T-helper 2 cell treated with Interferon-gamma antibody and Interleukin-4, amounts not matched to agents 5 μg/mL and 100 μg/mL, for 36 hours (primary cell): ENCODE results near the gene SAMD3.
"Not testable (repeated sequence)": the region's sequence is repeated elsewhere in the genome, so short reads cannot be mapped to it uniquely, and the experiment has no call there.

ENCODE experiments used
- DNase-seq: peaks from one replicate; pipeline ENCODE4 v3.0.0; 2021; ENCODE audit warnings: low spot score
- H3K27ac Mint-ChIP-seq: one replicate; pipeline ENCODE4 v1.8.0; 2021; ENCODE audit warnings: mild to moderate bottlenecking, mixed read lengths
- H3K27me3 Mint-ChIP-seq: one replicate; pipeline ENCODE4 v1.8.0; 2021; ENCODE audit warnings: low read depth, mixed read lengths
- H3K36me3 Mint-ChIP-seq: one replicate; pipeline ENCODE4 v1.8.0; 2021; ENCODE audit warnings: low read depth, mixed read lengths
- H3K4me1 Mint-ChIP-seq: one replicate; pipeline ENCODE4 v1.8.0; 2021; ENCODE audit warnings: low read depth, mixed read lengths
- H3K4me3 Mint-ChIP-seq: one replicate; pipeline ENCODE4 v1.8.0; 2022; ENCODE audit warnings: mild to moderate bottlenecking, moderate library complexity, mixed read lengths
- H3K9me3 Mint-ChIP-seq: one replicate; pipeline ENCODE4 v1.8.0; 2021; ENCODE audit warnings: mixed read lengths

Gene SAMD3

DNA sequence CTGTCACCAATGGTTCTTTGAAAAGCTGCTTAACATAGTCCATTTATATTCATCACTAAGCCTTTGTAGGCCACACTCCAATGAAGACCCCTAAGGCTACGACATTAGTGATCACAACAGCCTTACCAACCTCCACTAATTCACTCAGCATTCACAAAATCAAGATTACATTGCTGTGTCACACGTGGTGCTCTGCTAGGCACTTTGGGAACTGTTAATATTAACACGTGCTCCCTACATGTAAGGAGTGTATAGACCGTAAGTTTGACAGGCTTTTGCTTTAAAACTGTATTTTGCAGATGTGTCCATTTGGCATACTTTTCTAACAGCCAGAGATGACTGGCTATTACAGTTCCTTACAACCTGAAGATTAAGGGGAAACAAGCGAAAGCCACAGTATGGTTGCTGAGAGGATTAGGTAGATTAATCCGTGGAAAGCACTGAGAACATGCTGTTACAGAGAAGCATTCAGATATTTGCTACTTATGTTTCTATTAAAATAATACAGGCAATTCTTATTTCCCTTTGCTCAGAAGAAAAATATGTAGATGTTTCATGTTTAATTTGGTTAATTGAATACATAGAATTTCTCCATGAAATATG is 69.7 kb downstream of the SAMD3 start:
- peaks cover 55% of the 10 kb centered on the region for H3K36me3 Mint-ChIP-seq
- peaks cover 5% of the 10 kb centered on the region for H3K9me3 Mint-ChIP-seq
- DNase-seq, result no peak
- no peak overlapping the region for H3K4me3 Mint-ChIP-seq
- H3K27ac Mint-ChIP-seq, result no peak overlapping the region
- H3K27me3 Mint-ChIP-seq, result no peaks in the 10 kb centered on the region
- peaks cover 4% of the 10 kb centered on the region for H3K4me1 Mint-ChIP-seq

DNA sequence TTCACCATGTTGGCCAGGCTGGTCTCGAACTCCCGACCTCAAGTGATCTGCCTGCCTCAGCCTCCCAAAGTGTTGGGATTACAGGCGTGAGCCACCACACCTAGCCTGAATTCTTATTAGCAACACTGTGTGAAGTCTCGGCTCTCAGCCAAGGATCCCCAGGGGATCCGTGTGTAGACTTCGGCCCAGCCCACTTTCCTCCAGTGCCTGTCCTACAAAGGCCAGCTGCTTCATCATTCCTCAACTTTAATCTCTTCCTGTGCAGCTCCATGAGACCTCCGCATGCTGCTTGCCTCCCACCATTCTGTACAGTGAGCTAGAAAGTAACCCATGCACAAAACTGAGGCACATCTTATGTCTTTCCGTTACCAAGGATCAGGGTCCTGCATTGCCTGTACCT is 71.8 kb downstream of the SAMD3 start:
- Mint-ChIP-seq H3K36me3 (peaks cover 58% of the 10 kb centered on the region), H3K9me3 (peaks cover 4% of the 10 kb centered on the region), H3K27ac (no peak overlapping the region), H3K4me1 (peaks cover 4% of the 10 kb centered on the region), H3K4me3 (no peak overlapping the region), H3K27me3 (no peaks in the 10 kb centered on the region)
- DNase-seq, result no peak

DNA sequence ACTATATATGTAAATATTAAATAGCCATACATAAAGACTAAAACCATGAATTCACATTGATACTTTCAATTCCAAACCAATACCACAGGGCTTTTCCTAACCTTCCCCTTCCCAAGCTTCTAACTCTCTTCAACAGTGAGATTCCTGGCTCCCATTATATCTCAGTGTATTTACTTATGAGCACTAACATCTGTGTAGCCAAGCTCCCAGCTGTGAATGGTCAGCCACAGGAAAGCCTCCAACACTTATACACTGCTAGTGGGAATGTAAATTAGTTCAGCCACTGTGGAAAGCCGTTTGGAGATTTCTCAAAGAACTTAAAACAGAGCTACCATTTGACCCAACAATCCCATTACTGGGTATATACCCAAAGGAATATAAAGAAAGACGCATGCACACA is 73.7 kb downstream of the SAMD3 start:
- DNase-seq, H3K4me3 Mint-ChIP-seq, H3K9me3 Mint-ChIP-seq, H3K27ac Mint-ChIP-seq, H3K27me3 Mint-ChIP-seq, H3K4me1 Mint-ChIP-seq: not testable (repeated sequence)
- peaks cover 58% of the 10 kb centered on the region for H3K36me3 Mint-ChIP-seq

DNA sequence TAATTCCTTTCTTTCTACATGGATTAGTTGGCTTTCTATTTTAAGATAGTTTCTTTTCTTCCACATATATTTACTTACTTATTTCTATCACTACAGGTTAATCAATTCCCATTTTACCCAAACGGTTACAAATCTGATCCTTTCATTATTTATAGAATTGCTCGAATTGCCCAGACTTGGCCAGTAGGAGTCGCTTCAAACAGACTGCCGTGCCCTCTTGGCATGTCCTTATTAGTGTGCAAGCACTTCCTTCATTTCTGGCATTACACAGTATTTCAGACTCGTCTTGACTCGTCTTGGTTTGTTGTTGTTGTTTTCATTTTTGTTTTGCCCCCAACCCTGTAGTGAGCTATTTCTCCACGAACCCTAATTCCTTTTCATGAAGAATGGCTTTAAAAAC is 74.6 kb downstream of the SAMD3 start:
- H3K36me3 Mint-ChIP-seq, result peaks cover 65% of the 10 kb centered on the region
- H3K27me3 Mint-ChIP-seq, result no peaks in the 10 kb centered on the region
- H3K4me3 Mint-ChIP-seq, result no peak overlapping the region
- H3K9me3 Mint-ChIP-seq, result peaks cover 4% of the 10 kb centered on the region
- peaks cover 4% of the 10 kb centered on the region for H3K4me1 Mint-ChIP-seq
- no peak overlapping the region for H3K27ac Mint-ChIP-seq
- no peak for DNase-seq

DNA sequence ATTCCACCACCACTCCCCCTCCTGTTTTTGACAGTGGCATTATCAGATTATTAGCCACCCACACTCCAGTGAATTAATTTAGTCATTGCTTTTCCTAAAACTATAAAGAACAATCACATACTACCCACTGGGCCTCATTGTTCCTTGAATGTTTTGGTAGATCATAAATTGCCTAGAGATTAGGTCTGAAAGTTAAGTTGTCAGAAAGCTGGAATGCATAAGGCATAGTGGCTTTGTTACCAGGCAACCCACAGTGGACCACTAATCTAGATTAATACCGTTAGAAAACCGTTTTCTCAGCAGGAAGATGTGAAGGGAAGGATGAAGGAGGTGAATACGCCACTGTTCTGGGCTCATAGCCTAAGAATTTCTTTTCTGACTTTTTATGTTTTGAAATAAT is 75.6 kb downstream of the SAMD3 start:
- peaks cover 70% of the 10 kb centered on the region for H3K36me3 Mint-ChIP-seq
- peaks cover 10% of the 10 kb centered on the region for H3K4me1 Mint-ChIP-seq
- no peaks in the 10 kb centered on the region for H3K27me3 Mint-ChIP-seq
- no peak overlapping the region for H3K27ac Mint-ChIP-seq
- no peak for DNase-seq
- no peak overlapping the region for H3K4me3 Mint-ChIP-seq
- peaks cover 4% of the 10 kb centered on the region for H3K9me3 Mint-ChIP-seq

DNA sequence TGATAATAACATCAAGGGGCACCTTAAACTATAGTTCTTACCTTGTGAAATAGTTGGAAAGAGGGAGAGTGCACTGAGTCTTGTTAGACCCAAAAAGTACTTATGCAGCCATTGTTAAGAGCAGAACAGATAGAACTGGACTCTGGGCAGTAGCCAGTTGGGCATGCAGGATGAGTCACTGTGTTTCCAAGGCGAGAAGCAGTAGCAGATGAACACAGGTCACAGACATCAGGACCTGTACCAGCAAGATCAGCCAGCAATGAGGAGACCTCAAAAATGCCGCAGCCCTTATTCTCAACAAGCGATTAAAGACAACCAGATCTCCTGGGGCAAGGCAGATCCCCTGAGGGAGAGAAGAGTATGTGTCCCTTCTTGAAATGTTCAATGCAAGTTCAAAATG is 79.0 kb downstream of the SAMD3 start:
- Mint-ChIP-seq H3K9me3 (peaks cover 4% of the 10 kb centered on the region), H3K27ac (no peak overlapping the region), H3K27me3 (no peaks in the 10 kb centered on the region), H3K4me1 (peaks cover 29% of the 10 kb centered on the region), H3K4me3 (no peak overlapping the region), H3K36me3 (peaks cover 66% of the 10 kb centered on the region)
- no peak for DNase-seq

DNA sequence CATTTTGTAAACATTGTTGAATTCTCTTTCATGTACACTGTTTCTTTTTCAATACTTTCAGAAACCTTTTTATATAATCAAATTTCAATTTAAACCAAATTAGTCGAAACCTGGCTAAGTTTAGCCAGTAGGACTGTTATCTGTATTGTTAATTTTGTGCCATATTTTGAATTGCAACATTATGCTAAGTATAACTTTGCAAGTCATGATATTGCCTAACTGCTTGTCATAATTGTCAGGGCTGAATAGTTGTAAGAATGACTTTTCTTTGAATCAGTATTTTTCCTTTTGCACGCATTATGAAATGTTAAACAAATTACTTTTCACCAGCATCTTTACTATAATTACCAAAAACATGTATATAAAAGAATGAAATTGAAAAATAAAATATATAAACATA is 82.7 kb downstream of the SAMD3 start:
- peaks cover 47% of the 10 kb centered on the region for H3K4me1 Mint-ChIP-seq
- peaks cover 71% of the 10 kb centered on the region for H3K36me3 Mint-ChIP-seq
- no peak for DNase-seq
- H3K4me3 Mint-ChIP-seq, result no peak overlapping the region
- no peaks in the 10 kb centered on the region for H3K27me3 Mint-ChIP-seq
- H3K9me3 Mint-ChIP-seq, result peaks cover 10% of the 10 kb centered on the region
- no peak overlapping the region for H3K27ac Mint-ChIP-seq

DNA sequence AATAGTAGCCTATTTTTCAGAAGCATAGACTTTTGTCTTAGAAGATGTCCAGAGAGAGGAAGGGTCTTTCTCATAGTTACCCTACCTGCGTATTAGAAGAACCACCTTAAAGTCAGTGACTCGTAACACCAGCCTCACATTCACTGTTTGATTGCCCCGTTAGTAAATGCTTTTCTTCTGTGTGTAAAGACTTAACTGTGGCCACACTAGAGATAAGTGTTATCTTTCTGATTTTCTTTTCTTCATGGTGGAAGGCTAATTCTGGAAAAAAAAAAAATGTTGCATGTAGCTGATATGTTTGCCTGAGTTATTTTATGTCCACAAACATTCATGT is 83.9 kb downstream of the SAMD3 start:
- Mint-ChIP-seq H3K27ac (peak overlapping the region; percentile 87), H3K4me3 (peak overlapping the region; percentile 70), H3K27me3 (no peaks in the 10 kb centered on the region), H3K36me3 (peaks cover 73% of the 10 kb centered on the region), H3K9me3 (peaks cover 10% of the 10 kb centered on the region), H3K4me1 (peaks cover 55% of the 10 kb centered on the region)
- no peak for DNase-seq

DNA sequence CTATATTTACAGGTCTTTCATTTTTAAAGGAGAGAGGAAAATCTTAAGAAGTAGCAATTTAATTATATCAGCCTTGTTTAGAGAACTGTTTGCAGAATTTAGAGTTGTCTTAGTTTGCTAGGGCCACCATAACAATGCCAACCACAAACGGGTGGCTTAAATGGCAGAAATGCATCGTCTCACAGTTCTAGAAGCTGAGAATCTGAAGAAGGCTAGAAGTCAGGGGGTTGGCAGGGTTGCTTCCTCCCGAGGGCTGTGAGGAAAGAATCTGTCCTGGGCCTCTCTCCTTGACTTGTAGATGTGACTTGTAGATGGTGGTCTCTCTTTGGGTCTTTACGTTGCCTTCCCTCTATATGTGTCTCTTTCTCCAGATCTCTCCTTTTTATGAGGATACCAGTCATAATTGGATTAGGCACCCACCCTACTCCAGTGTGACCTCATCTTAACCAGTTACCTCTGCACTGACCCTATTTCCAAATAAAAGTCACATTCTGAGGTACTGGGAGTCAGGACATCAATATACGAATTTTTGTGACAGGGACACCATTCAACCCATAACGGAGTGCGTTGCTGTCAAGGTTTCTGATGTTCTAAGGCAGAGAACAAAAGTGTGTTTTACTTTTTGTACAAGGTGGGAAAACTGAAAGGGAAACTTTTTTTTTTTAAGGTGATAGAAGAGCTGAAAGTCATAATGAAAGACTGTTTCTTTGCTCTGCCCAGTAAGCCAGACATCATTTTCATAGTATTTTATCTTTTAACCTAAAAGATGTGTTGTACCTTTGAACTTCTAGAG is 84.4 kb downstream of the SAMD3 start:
- H3K36me3 Mint-ChIP-seq, result peaks cover 72% of the 10 kb centered on the region
- H3K27ac Mint-ChIP-seq, result peak overlapping the region; percentile 87
- peaks cover 10% of the 10 kb centered on the region for H3K9me3 Mint-ChIP-seq
- peaks cover 60% of the 10 kb centered on the region for H3K4me1 Mint-ChIP-seq
- H3K4me3 Mint-ChIP-seq, result peak overlapping the region; percentile 70
- no peak for DNase-seq
- no peaks in the 10 kb centered on the region for H3K27me3 Mint-ChIP-seq

DNA sequence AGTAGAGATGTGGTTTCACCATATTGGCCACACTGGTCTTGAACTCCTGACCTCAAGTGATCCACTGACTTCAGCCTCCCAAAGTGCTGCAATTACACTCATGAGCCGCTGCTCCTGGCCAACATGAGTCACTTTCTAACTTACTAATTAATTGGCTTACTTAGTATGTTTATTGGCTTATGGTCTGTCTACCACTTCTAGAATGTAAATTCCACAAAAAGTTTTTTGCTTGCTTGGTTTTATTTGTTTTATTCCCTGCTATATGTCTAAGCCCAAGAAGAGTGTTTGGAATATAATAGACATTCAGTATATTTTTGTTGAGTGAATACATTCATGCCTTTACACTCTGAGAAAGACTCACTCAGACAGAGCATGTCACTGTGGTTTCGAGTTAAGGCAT is 86.0 kb downstream of the SAMD3 start:
- H3K36me3 Mint-ChIP-seq, result peaks cover 65% of the 10 kb centered on the region
- H3K9me3 Mint-ChIP-seq, result peaks cover 12% of the 10 kb centered on the region
- H3K4me3 Mint-ChIP-seq, result no peak overlapping the region
- no peaks in the 10 kb centered on the region for H3K27me3 Mint-ChIP-seq
- peaks cover 69% of the 10 kb centered on the region for H3K4me1 Mint-ChIP-seq
- H3K27ac Mint-ChIP-seq, result no peak overlapping the region
- no peak for DNase-seq

DNA sequence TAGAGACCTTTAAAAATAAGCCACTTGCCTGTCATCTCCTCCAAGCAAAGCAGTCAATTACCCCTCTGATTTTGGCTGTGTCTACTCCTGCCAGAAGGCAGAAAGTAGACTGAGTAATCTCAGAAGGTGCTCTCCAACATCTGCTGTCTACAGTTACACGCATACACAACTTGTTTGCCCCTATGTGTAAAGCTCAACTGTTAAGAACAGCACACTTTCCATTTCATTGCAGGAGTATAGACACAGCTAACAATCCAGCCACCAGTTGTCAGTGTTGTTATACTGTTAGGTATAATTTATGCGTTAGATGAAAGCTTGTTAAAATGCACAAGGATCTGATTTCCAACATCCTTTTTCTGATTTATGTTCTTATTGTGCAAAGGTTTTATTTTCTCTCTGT is 88.2 kb downstream of the SAMD3 start:
- Mint-ChIP-seq H3K36me3 (peaks cover 69% of the 10 kb centered on the region), H3K9me3 (peaks cover 25% of the 10 kb centered on the region), H3K4me1 (peaks cover 77% of the 10 kb centered on the region), H3K4me3 (peak overlapping the region; percentile 70), H3K27me3 (no peaks in the 10 kb centered on the region), H3K27ac (peak overlapping the region; percentile 78)
- DNase-seq, result no peak

DNA sequence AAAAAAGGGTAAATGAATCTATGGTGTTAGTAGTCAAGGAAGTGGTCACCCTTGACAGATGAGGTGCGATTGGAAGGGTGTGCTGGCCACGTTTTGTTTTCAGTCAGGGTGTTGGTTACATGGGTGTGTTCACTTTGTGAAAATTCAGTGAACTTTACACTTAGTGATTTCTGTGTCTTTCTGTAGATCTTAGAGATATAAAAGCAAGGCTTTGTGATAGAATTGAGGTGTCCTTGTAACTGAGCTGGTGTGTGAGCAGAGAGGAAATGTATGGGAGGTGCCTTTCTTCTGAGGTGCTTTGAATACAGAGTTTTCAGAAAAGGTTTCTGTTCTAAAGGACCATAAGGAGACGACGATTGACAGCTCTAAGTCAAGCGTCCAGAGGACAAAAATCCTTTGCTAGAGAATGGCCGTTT is 90.5 kb downstream of the SAMD3 start:
- Mint-ChIP-seq H3K36me3 (peaks cover 64% of the 10 kb centered on the region), H3K27ac (peak overlapping the region; percentile 90), H3K4me1 (peaks cover 69% of the 10 kb centered on the region), H3K4me3 (peak overlapping the region; percentile 56), H3K27me3 (no peaks in the 10 kb centered on the region), H3K9me3 (peaks cover 20% of the 10 kb centered on the region)
- peak; percentile 77 for DNase-seq

DNA sequence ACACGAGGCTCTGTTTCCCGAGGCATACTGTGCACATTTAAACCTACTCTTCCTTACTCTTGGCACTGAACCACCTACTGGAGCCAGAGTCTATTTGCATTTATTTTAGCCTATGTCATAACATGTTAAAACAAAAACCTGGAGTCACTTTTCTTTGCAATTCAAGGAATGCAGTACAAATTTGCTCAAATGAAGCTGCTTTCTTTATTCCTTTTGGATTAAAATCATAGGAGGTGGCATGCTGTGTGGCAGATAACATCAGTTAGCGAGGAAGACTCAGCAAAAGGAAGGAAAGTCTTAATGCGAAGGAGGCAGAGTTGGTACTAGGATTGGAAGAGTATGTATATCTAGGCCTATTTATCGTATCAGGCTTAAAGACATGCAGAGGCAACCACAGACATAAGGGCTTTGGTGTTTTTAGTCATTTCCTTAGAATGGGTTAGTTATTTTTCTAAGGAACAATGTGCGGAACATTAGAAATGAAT is 92.9 kb downstream of the SAMD3 start:
- peak overlapping the region; percentile 29 for H3K4me3 Mint-ChIP-seq
- peak overlapping the region; percentile 81 for H3K27ac Mint-ChIP-seq
- DNase-seq, result no peak
- H3K36me3 Mint-ChIP-seq, result peaks cover 60% of the 10 kb centered on the region
- peaks cover 67% of the 10 kb centered on the region for H3K4me1 Mint-ChIP-seq
- no peaks in the 10 kb centered on the region for H3K27me3 Mint-ChIP-seq
- H3K9me3 Mint-ChIP-seq, result peaks cover 15% of the 10 kb centered on the region

DNA sequence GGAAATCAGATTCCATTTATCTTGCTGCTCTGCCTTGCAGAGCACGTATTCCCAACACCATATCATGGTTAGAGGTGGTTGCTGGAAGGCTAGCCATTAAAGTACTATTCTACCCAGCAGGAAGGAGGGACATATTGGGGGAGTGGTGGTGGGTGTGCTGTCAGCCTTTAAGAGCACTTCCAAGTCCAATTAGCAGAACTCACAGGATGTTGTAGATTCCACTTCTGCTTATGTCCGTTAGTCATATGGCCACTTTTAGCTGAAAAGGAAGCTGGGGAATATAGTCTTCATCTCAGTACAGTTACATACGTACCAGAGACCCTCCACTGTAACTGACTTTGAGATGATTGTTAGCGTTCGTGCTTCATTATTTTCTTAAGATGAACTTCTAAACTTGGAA is 94.4 kb downstream of the SAMD3 start:
- Mint-ChIP-seq H3K36me3 (peaks cover 49% of the 10 kb centered on the region), H3K4me1 (peaks cover 54% of the 10 kb centered on the region), H3K27me3 (no peaks in the 10 kb centered on the region), H3K4me3 (no peak overlapping the region), H3K27ac (no peak overlapping the region), H3K9me3 (peaks cover 15% of the 10 kb centered on the region)
- no peak for DNase-seq
